Upper lobe of left lung (tissue), 4 donors: ENCODE results near the gene ZNF593OS.

ENCODE experiments used
- CTCF ChIP-seq, 6 experiments: fragments of 450-650 bp in 4 of 6; fragments of 200-600 bp in 2 of 6; sonication (generic) in 2 of 6; IDR thresholded peaks; one replicate each; pipeline ENCODE4 v1.5.1; 2016 to 2019; ENCODE audit warnings: antibody characterized with exemption in 6 of 6
- EP300 ChIP-seq, 4 donors: sonication (generic); formaldehyde crosslinking; IDR thresholded peaks; one replicate each; pipeline ENCODE4 v1.5.1; 2017; ENCODE audit warnings: antibody characterized with exemption in 4 of 4, control low read depth in 2 of 4

GRCh38 chr1:26126321-26127084 lies 45.1 kb downstream of the ZNF593OS start:
- TF ChIP-seq CTCF (IDR thresholded peaks at IDR 0.05) (no peak), EP300 (IDR thresholded peaks at IDR 0.05) (peak in 1 of 4 donors; percentile 46)
